GM12865 (cell line): ENCODE data around the gene KRT15.

ENCODE experiments used
- DNase-seq: peaks from one replicate; pipeline ENCODE4 v3.0.0; 2010; ENCODE audit warnings: low read depth
- H3K4me3 ChIP-seq: 2 replicates; pipeline ENCODE4 v1.5.1; 2011; ENCODE audit warnings: mild to moderate bottlenecking, low read depth, low read length, control low read depth
- CTCF ChIP-seq: IDR thresholded peaks from 2 replicates; pipeline ENCODE4 v1.5.1; 2011; ENCODE audit warnings: low read length, control low read depth, low read depth, inconsistent platforms; ENCODE audit not compliant: insufficient read depth; ENCODE audit errors: missing control alignments

Gene KRT15

GRCh38 chr17:41527063-41528023 is 8.7 kb upstream of the KRT15 start:
- no peak for DNase-seq
- no peak overlapping the region for H3K4me3 ChIP-seq
- no peak for TF ChIP-seq CTCF

- DNase-seq = no peak
- TF ChIP-seq CTCF = no peak
- no peak overlapping the region for H3K4me3 ChIP-seq
Measured at GRCh38 chr17:41524261-41524660, 5.6 kb upstream of the KRT15 start.

- no peak for TF ChIP-seq CTCF
- no peak overlapping the region for H3K4me3 ChIP-seq
- no peak for DNase-seq
Measured at GRCh38 chr17:41523787-41524186, 5.1 kb upstream of the KRT15 start.

- DNase-seq = no peak
- TF ChIP-seq CTCF = no peak
- H3K4me3 ChIP-seq = no peak overlapping the region
Measured at GRCh38 chr17:41523225-41523593, 4.5 kb upstream of the KRT15 start.

GRCh38 chr17:41522301-41523224 is 3.9 kb upstream of the KRT15 start:
- no peak overlapping the region for H3K4me3 ChIP-seq
- DNase-seq = no peak
- no peak for TF ChIP-seq CTCF

- TF ChIP-seq CTCF = no peak
- H3K4me3 ChIP-seq = no peak overlapping the region
- no peak for DNase-seq
Measured at GRCh38 chr17:41521574-41522261, 3.0 kb upstream of the KRT15 start.
